Measurements from ENCODE around the gene HS2ST1. TPM values are rescaled to one million over a fixed set of nuclear protein-coding genes. Genes with fewer than 3 reads are reported as not detected.

The HS2ST1 gene
- total RNA-seq, 1 donor from 2014 or later: 11.5 TPM

GRCh38 chr1:87053446-87053845 is 139.0 kb downstream of the HS2ST1 start:
- Histone ChIP-seq H3K4me3 (no peak overlapping the region), H3K9me3 (no peaks in the 10 kb centered on the region), H3K36me3 (no peaks in the 10 kb centered on the region), H3K27me3 (no peaks in the 10 kb centered on the region), H3K27ac (no peak overlapping the region), H3K4me1 (no peaks in the 10 kb centered on the region)
- DNase-seq (ENCODE audit: extremely low spot score in 2 of 2): no peak
- TF ChIP-seq POLR2AphosphoS5 (IDR thresholded peaks at IDR 0.05; ENCODE audit: insufficient read depth in 1 of 2, low read depth in 1 of 2): no peak
- TF ChIP-seq CTCF (IDR thresholded peaks at IDR 0.05): no peak
- no peak for TF ChIP-seq POLR2A (IDR thresholded peaks at IDR 0.05)
- intact Hi-C loops (cut with DNase I): no loop called here

- Histone ChIP-seq H3K36me3 (no peaks in the 10 kb centered on the region), H3K27me3 (no peaks in the 10 kb centered on the region), H3K9me3 (no peaks in the 10 kb centered on the region), H3K4me3 (no peak overlapping the region), H3K4me1 (peaks cover 11% of the 10 kb centered on the region), H3K27ac (no peak overlapping the region)
- DNase-seq (ENCODE audit: extremely low spot score in 2 of 2): no peak
- TF ChIP-seq POLR2AphosphoS5 (IDR thresholded peaks at IDR 0.05; ENCODE audit: insufficient read depth in 1 of 2, low read depth in 1 of 2) (no peak), CTCF (IDR thresholded peaks at IDR 0.05) (no peak), POLR2A (IDR thresholded peaks at IDR 0.05) (no peak)
- intact Hi-C loops (cut with DNase I): no loop called here
These were observed 142.5 kb downstream of the HS2ST1 start for GRCh38 chr1:87056974-87057373.

GRCh38 chr1:87058343-87058649 is 143.9 kb downstream of the HS2ST1 start:
- H3K36me3 ChIP-seq: no peaks in the 10 kb centered on the region
- intact Hi-C loops (cut with DNase I): no loop called here
- H3K9me3 ChIP-seq: no peaks in the 10 kb centered on the region
- peak overlapping the region; percentile 29 to 33 for H3K4me3 ChIP-seq
- TF ChIP-seq CTCF (IDR thresholded peaks at IDR 0.05) (no peak), POLR2A (IDR thresholded peaks at IDR 0.05) (no peak), POLR2AphosphoS5 (IDR thresholded peaks at IDR 0.05; ENCODE audit: insufficient read depth in 1 of 2, low read depth in 1 of 2) (no peak)
- no peak for DNase-seq (ENCODE audit: extremely low spot score in 2 of 2)
- no peaks in the 10 kb centered on the region for H3K27me3 ChIP-seq
- H3K27ac ChIP-seq: peak overlapping the region; percentile 38
- peaks cover 11% of the 10 kb centered on the region for H3K4me1 ChIP-seq

GRCh38 chr1:87061742-87062156 is 147.3 kb downstream of the HS2ST1 start:
- intact Hi-C loops (cut with DNase I): no loop called here
- H3K27me3 ChIP-seq: no peaks in the 10 kb centered on the region
- H3K4me3 ChIP-seq: no peak overlapping the region
- DNase-seq (ENCODE audit: extremely low spot score in 2 of 2): no peak
- no peak for TF ChIP-seq POLR2A (IDR thresholded peaks at IDR 0.05)
- TF ChIP-seq POLR2AphosphoS5 (IDR thresholded peaks at IDR 0.05; ENCODE audit: insufficient read depth in 1 of 2, low read depth in 1 of 2): no peak
- no peak for TF ChIP-seq CTCF (IDR thresholded peaks at IDR 0.05)
- H3K36me3 ChIP-seq: no peaks in the 10 kb centered on the region
- H3K4me1 ChIP-seq: peaks cover 11% of the 10 kb centered on the region
- H3K9me3 ChIP-seq: no peaks in the 10 kb centered on the region
- H3K27ac ChIP-seq: no peak overlapping the region

GRCh38 chr1:87062687-87063086 is 148.3 kb downstream of the HS2ST1 start:
- intact Hi-C loops (cut with DNase I): no loop called here
- no peaks in the 10 kb centered on the region for H3K27me3 ChIP-seq
- TF ChIP-seq POLR2AphosphoS5 (IDR thresholded peaks at IDR 0.05; ENCODE audit: insufficient read depth in 1 of 2, low read depth in 1 of 2) (no peak), CTCF (IDR thresholded peaks at IDR 0.05) (no peak), POLR2A (IDR thresholded peaks at IDR 0.05) (no peak)
- DNase-seq (ENCODE audit: extremely low spot score in 2 of 2): no peak
- peaks cover 11% of the 10 kb centered on the region for H3K4me1 ChIP-seq
- no peaks in the 10 kb centered on the region for H3K9me3 ChIP-seq
- H3K36me3 ChIP-seq: no peaks in the 10 kb centered on the region
- no peak overlapping the region for H3K27ac ChIP-seq
- H3K4me3 ChIP-seq: no peak overlapping the region

Data from vagina (tissue), 2 donors.